ENCODE measurements around the gene CBFA2T3.

The CBFA2T3 gene

GRCh38 chr16:88977812-88978607, 1.0 kb upstream of the CBFA2T3 start:
- Histone ChIP-seq H3K9ac (peak overlapping the region in 10 of 11 experiments; percentile 5 to 85 (median 74); a peak in 19 of 22 replicates), H3K4me2 (peak overlapping the region; percentile 92 to 100 (median 98))

GRCh38 chr16:88976366-88977017, 515 bp downstream of the CBFA2T3 start:
- H3K27ac ChIP-seq, result peak overlapping the region; percentile 2 to 97 (median 86); a peak in 21 of 22 replicates

More at GRCh38 chr16:88977812-88978607, 1.0 kb upstream of the CBFA2T3 start:
- H3K27ac ChIP-seq, result peak overlapping the region; percentile 48 to 97 (median 86); a peak in 21 of 22 replicates
- peak overlapping the region in 8 of 10 experiments; percentile 31 to 79 (median 69); a peak in 15 of 20 replicates for H3K4me3 ChIP-seq
- H3K36me3 ChIP-seq, result no peaks in the 10 kb centered on the region
- H4K20me1 ChIP-seq, result peaks cover 20 to 28% (median 24%) of the 10 kb centered on the region in 11 experiments; a peak in 20 of 22 replicates
- no peaks in the 10 kb centered on the region for H3K9me3 ChIP-seq (replicated peaks in 1 of 11)
- peaks cover 80 to 87% (median 86%) of the 10 kb centered on the region in 10 experiments for H3K4me1 ChIP-seq
- TF ChIP-seq Cebpa-rat (IDR thresholded peaks at IDR 0.05), result no peak
- H3K27me3 ChIP-seq, result peaks cover 0 to 48% (median 0%) of the 10 kb centered on the region in 11 experiments; a peak in 4 of 22 replicates

GRCh38 chr16:88975511-88976061, 1.4 kb downstream of the CBFA2T3 start:
- H3K9ac ChIP-seq, result peak overlapping the region; percentile 52 to 85 (median 74)
- H3K4me1 ChIP-seq, result peaks cover 85 to 90% (median 88%) of the 10 kb centered on the region in 10 experiments
- H3K27me3 ChIP-seq, result peaks cover 0 to 41% (median 0%) of the 10 kb centered on the region in 11 experiments; a peak in 5 of 22 replicates
- no peak for TF ChIP-seq Cebpa-rat (IDR thresholded peaks at IDR 0.05)
- peak overlapping the region in 10 of 11 experiments; percentile 60 to 97 (median 86); a peak in 20 of 22 replicates for H3K27ac ChIP-seq
- peaks cover 0 to 5% (median 0%) of the 10 kb centered on the region in 11 experiments; a peak in 1 of 22 replicates for H3K36me3 ChIP-seq
- peak overlapping the region; percentile 92 to 100 (median 98) for H3K4me2 ChIP-seq
- H3K9me3 ChIP-seq (replicated peaks in 1 of 11), result no peaks in the 10 kb centered on the region
- peaks cover 42 to 53% (median 48%) of the 10 kb centered on the region in 11 experiments; a peak in 21 of 22 replicates for H4K20me1 ChIP-seq
- peak overlapping the region; percentile 55 to 79 (median 69) for H3K4me3 ChIP-seq

More at GRCh38 chr16:88976366-88977017, 515 bp downstream of the CBFA2T3 start:
- H4K20me1 ChIP-seq, result peaks cover 35 to 44% (median 39%) of the 10 kb centered on the region in 11 experiments; a peak in 21 of 22 replicates
- peak overlapping the region; percentile 55 to 79 (median 69) for H3K4me3 ChIP-seq
- H3K9me3 ChIP-seq (replicated peaks in 1 of 11), result no peaks in the 10 kb centered on the region
- H3K4me2 ChIP-seq, result peak overlapping the region; percentile 92 to 100 (median 98)
- TF ChIP-seq Cebpa-rat (IDR thresholded peaks at IDR 0.05), result no peak
- H3K4me1 ChIP-seq, result peaks cover 81 to 87% (median 86%) of the 10 kb centered on the region in 10 experiments
- peak overlapping the region; percentile 52 to 85 (median 74) for H3K9ac ChIP-seq
- peaks cover 0 to 39% (median 0%) of the 10 kb centered on the region in 11 experiments; a peak in 4 of 22 replicates for H3K27me3 ChIP-seq
- peaks cover 0 to 2% (median 0%) of the 10 kb centered on the region in 11 experiments; a peak in 1 of 22 replicates for H3K36me3 ChIP-seq

- Histone ChIP-seq H3K4me2 (peak overlapping the region; percentile 92 to 100 (median 98)), H3K9ac (peak overlapping the region; percentile 52 to 85 (median 74); a peak in 19 of 22 replicates), H3K27me3 (peaks cover 0 to 48% (median 0%) of the 10 kb centered on the region in 11 experiments; a peak in 5 of 22 replicates)
Observed at GRCh38 chr16:88974916-88975215, 2.1 kb downstream of the CBFA2T3 start.

GRCh38 chr16:88974080-88974915, 2.7 kb downstream of the CBFA2T3 start:
- Histone ChIP-seq H3K36me3 (peaks cover 0 to 16% (median 0%) of the 10 kb centered on the region in 11 experiments; a peak in 2 of 22 replicates), H3K4me2 (peak overlapping the region; percentile 92 to 100 (median 98)), H3K4me1 (peaks cover 97 to 100% (median 100%) of the 10 kb centered on the region in 10 experiments), H3K27me3 (peaks cover 0 to 54% (median 0%) of the 10 kb centered on the region in 11 experiments; a peak in 6 of 22 replicates), H3K27ac (peak overlapping the region in 6 of 11 experiments; percentile 86 to 97 (median 94); a peak in 9 of 22 replicates), H3K9me3 (replicated peaks in 1 of 11) (no peaks in the 10 kb centered on the region), H3K4me3 (peak overlapping the region; percentile 55 to 79 (median 69); a peak in 19 of 20 replicates), H4K20me1 (peaks cover 50 to 66% (median 61%) of the 10 kb centered on the region in 11 experiments), H3K9ac (peak overlapping the region; percentile 52 to 85 (median 74); a peak in 18 of 22 replicates)
- TF ChIP-seq Cebpa-rat (IDR thresholded peaks at IDR 0.05), result no peak

More at GRCh38 chr16:88974916-88975215, 2.1 kb downstream of the CBFA2T3 start:
- Histone ChIP-seq H4K20me1 (peaks cover 49 to 60% (median 55%) of the 10 kb centered on the region in 11 experiments), H3K9me3 (replicated peaks in 1 of 11) (no peaks in the 10 kb centered on the region), H3K27ac (peak overlapping the region in 6 of 11 experiments; percentile 86 to 97 (median 94); a peak in 11 of 22 replicates), H3K4me3 (peak overlapping the region; percentile 55 to 79 (median 69)), H3K36me3 (peaks cover 0 to 11% (median 0%) of the 10 kb centered on the region in 11 experiments; a peak in 2 of 22 replicates), H3K4me1 (peaks cover 93 to 97% (median 96%) of the 10 kb centered on the region in 10 experiments)
- no peak for TF ChIP-seq Cebpa-rat (IDR thresholded peaks at IDR 0.05)

- Histone ChIP-seq H3K27ac (no peak overlapping the region), H3K9ac (peak overlapping the region in 4 of 11 experiments; percentile 27 to 85 (median 83); a peak in 8 of 22 replicates), H3K4me3 (peak overlapping the region in 3 of 10 experiments; percentile 68 to 79 (median 70); a peak in 3 of 20 replicates), H3K36me3 (peaks cover 0 to 16% (median 0%) of the 10 kb centered on the region in 11 experiments; a peak in 2 of 22 replicates), H3K27me3 (peaks cover 0 to 62% (median 0%) of the 10 kb centered on the region in 11 experiments; a peak in 8 of 22 replicates), H3K4me1 (peaks cover 97 to 100% (median 100%) of the 10 kb centered on the region in 10 experiments), H3K4me2 (peak overlapping the region; percentile 92 to 100 (median 98)), H3K9me3 (replicated peaks in 1 of 11) (no peaks in the 10 kb centered on the region), H4K20me1 (peaks cover 52 to 73% (median 68%) of the 10 kb centered on the region in 11 experiments)
- TF ChIP-seq Cebpa-rat (IDR thresholded peaks at IDR 0.05), result no peak
Observed at GRCh38 chr16:88973415-88974050, 3.5 kb downstream of the CBFA2T3 start.

- Histone ChIP-seq H3K4me1 (peaks cover 97 to 100% (median 100%) of the 10 kb centered on the region in 10 experiments), H3K4me2 (peak overlapping the region; percentile 71 to 100 (median 98)), H3K9me3 (replicated peaks in 1 of 11) (no peaks in the 10 kb centered on the region), H3K4me3 (no peak overlapping the region), H3K27me3 (peaks cover 0 to 63% (median 0%) of the 10 kb centered on the region in 11 experiments; a peak in 8 of 22 replicates), H4K20me1 (peaks cover 56 to 78% (median 73%) of the 10 kb centered on the region in 11 experiments), H3K27ac (0 out of 22 replicates have a peak overlapping the region, but pooled peaks of 1 of the 11 experiments have one; percentile 11), H3K36me3 (peaks cover 0 to 16% (median 0%) of the 10 kb centered on the region in 11 experiments; a peak in 2 of 22 replicates), H3K9ac (peak overlapping the region in 5 of 11 experiments; percentile 20 to 82 (median 37); a peak in 9 of 22 replicates)
- TF ChIP-seq Cebpa-rat (IDR thresholded peaks at IDR 0.05), result no peak
Observed at GRCh38 chr16:88973007-88973410, 4.0 kb downstream of the CBFA2T3 start.

Data from BLaER1 treated with 17β-estradiol and CSF1 and Interleukin-3, amounts not matched to agents 10 nM and 100 nM (cell line).